Mucosa of descending colon (tissue), 3 donors: Measurements from ENCODE around the gene STC2. TPM values are rescaled to one million over a fixed set of nuclear protein-coding genes. Genes with fewer than 3 reads are reported as not detected.

Experiments used
- microRNA-seq: library from miRNA; unstranded; fragments of <30 nt; microRNA quantifications from one replicate; pipeline ENCODE4, GENCODE V29; 2019
- total RNA-seq, 3 donors: library from RNA; stranded (reverse); fragmentation: NEBNext Ultra II Directional in 2 of 3; extraction: Animal tissue kit (Norgen Biotek cat#: 25700) in 2 of 3; gene quantifications; one replicate each; pipeline versions ENCODE4 v1.2.1 to v1.2.4, GENCODE V29; 2021 to 2023
- donor health status: DM: no; HTN: no; CAD: no; lungs with moderate emphysema.
- donor health status: DM: no; HTN: no; CAD: no.
- donor health status: DM: no; HTN: yes; CAD: no.

The STC2 gene
- total RNA-seq, 3 donors from 2014 or later: 0.26 to 3.4 (median 1.4) TPM

Small RNA genes lying within 50 kb of the gene (microRNA-seq; reads per million reads assigned to microRNA genes)
- not detected for gene MIR8056

Other genes with a start within 250 kb of the STC2 start
- gene BNIP1, start 183.9 kb downstream of the STC2 start, total RNA-seq: 10 to 100 TPM; 10.9 to 12.4 (median 11.4) TPM
- gene NKX2-5, start 93.2 kb downstream of the STC2 start, total RNA-seq: not detected